ENCODE measurements around the gene ENTPD8.
A peak's percentile ranks its signal among the peaks of the same experiment; 100 is the strongest.

Gene ENTPD8

GRCh38 chr9:137464291-137464999 lies 23.3 kb upstream of the ENTPD8 start:
- no peak overlapping the region for H3K4me3 Mint-ChIP-seq
- peaks cover 19% of the 10 kb centered on the region for H3K4me1 Mint-ChIP-seq (ENCODE audit: low read depth)
- H3K27ac Mint-ChIP-seq: no peak overlapping the region

DNA sequence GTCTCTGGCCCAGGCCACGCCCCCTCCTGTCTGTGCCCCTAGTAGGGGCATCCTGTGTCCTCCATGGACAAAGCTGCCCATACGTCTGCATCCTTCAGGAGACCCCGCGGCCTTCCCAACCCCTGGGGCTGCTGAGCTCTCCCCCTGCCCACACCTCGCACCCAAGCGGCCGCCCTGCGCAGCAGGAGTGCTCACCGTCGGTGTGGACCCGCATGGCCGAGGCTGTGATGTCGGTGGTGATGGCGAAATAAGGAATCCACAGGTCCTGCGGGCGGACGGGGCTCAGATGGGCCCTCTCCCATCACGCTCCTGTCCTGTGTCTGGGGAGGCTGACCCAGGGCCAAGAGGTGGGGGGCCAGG lies 22.8 kb upstream of the ENTPD8 start:
- H3K27me3 Mint-ChIP-seq: no peaks in the 10 kb centered on the region
- no peak overlapping the region for H3K27ac Mint-ChIP-seq
- H3K9me3 Mint-ChIP-seq (ENCODE audit: low read depth): no peaks in the 10 kb centered on the region
- no peak overlapping the region for H3K4me3 Mint-ChIP-seq
- no peaks in the 10 kb centered on the region for H3K36me3 Mint-ChIP-seq
- H3K4me1 Mint-ChIP-seq (ENCODE audit: low read depth): peaks cover 18% of the 10 kb centered on the region

More at GRCh38 chr9:137464291-137464999, 23.3 kb upstream of the ENTPD8 start:
- Mint-ChIP-seq H3K36me3 (no peaks in the 10 kb centered on the region), H3K9me3 (ENCODE audit: low read depth) (no peaks in the 10 kb centered on the region), H3K27me3 (no peaks in the 10 kb centered on the region)

GRCh38 chr9:137462986-137463930 lies 22.1 kb upstream of the ENTPD8 start:
- peaks cover 18% of the 10 kb centered on the region for H3K4me1 Mint-ChIP-seq (ENCODE audit: low read depth)
- peak overlapping the region; percentile 68 for H3K4me3 Mint-ChIP-seq
- H3K9me3 Mint-ChIP-seq (ENCODE audit: low read depth): no peaks in the 10 kb centered on the region
- H3K27ac Mint-ChIP-seq: peak overlapping the region; percentile 34
- no peaks in the 10 kb centered on the region for H3K36me3 Mint-ChIP-seq
- no peaks in the 10 kb centered on the region for H3K27me3 Mint-ChIP-seq

DNA sequence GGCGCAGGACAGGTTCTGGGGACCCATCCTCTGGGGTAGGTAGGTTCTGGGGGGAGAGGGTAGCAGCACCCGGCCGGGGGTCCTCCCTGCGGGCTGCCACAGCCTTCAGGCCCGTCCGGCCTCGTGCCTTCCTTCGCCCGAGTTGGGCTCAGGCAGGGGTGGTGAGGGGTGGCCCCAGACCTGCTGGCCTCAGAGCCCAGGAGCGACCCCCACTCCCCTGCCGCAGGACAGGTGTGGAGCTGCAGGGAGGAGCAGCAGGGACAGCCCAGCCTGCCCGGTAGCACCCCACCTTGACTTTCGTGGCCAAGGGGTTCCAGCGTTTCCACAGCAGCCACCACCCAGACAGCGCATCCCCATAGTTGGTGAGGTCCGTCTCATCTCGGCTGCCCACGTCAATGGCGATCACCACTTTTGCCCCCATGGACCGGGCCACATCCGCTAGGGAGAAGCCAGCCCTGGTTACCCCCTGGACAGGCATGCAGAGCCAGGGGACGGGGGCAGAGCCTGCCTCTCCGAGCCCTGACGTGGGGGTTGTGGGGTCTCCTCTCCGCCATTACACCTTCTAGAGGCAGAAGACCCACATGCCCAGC lies 21.3 kb upstream of the ENTPD8 start:
- Mint-ChIP-seq H3K27ac (peak overlapping the region; percentile 34), H3K4me1 (ENCODE audit: low read depth) (peaks cover 18% of the 10 kb centered on the region), H3K36me3 (no peaks in the 10 kb centered on the region), H3K9me3 (ENCODE audit: low read depth) (no peaks in the 10 kb centered on the region), H3K27me3 (no peaks in the 10 kb centered on the region), H3K4me3 (peak overlapping the region; percentile 76)

GRCh38 chr9:137461663-137462395 lies 20.7 kb upstream of the ENTPD8 start:
- Mint-ChIP-seq H3K27me3 (no peaks in the 10 kb centered on the region), H3K9me3 (ENCODE audit: low read depth) (no peaks in the 10 kb centered on the region), H3K4me3 (peak overlapping the region; percentile 76), H3K36me3 (no peaks in the 10 kb centered on the region), H3K27ac (peak overlapping the region; percentile 81), H3K4me1 (ENCODE audit: low read depth) (peaks cover 20% of the 10 kb centered on the region)

GRCh38 chr9:137461316-137461662 lies 20.1 kb upstream of the ENTPD8 start:
- no peaks in the 10 kb centered on the region for H3K9me3 Mint-ChIP-seq (ENCODE audit: low read depth)
- peak overlapping the region; percentile 52 for H3K4me3 Mint-ChIP-seq
- H3K27me3 Mint-ChIP-seq: no peaks in the 10 kb centered on the region
- no peaks in the 10 kb centered on the region for H3K36me3 Mint-ChIP-seq
- H3K27ac Mint-ChIP-seq: peak overlapping the region; percentile 28
- peaks cover 23% of the 10 kb centered on the region for H3K4me1 Mint-ChIP-seq (ENCODE audit: low read depth)

- Mint-ChIP-seq H3K9me3 (ENCODE audit: low read depth) (no peaks in the 10 kb centered on the region), H3K4me1 (ENCODE audit: low read depth) (peaks cover 26% of the 10 kb centered on the region), H3K27me3 (no peaks in the 10 kb centered on the region), H3K4me3 (peak overlapping the region; percentile 52), H3K36me3 (no peaks in the 10 kb centered on the region), H3K27ac (peak overlapping the region; percentile 28)
Measured at GRCh38 chr9:137460363-137461315, 19.5 kb upstream of the ENTPD8 start.

DNA sequence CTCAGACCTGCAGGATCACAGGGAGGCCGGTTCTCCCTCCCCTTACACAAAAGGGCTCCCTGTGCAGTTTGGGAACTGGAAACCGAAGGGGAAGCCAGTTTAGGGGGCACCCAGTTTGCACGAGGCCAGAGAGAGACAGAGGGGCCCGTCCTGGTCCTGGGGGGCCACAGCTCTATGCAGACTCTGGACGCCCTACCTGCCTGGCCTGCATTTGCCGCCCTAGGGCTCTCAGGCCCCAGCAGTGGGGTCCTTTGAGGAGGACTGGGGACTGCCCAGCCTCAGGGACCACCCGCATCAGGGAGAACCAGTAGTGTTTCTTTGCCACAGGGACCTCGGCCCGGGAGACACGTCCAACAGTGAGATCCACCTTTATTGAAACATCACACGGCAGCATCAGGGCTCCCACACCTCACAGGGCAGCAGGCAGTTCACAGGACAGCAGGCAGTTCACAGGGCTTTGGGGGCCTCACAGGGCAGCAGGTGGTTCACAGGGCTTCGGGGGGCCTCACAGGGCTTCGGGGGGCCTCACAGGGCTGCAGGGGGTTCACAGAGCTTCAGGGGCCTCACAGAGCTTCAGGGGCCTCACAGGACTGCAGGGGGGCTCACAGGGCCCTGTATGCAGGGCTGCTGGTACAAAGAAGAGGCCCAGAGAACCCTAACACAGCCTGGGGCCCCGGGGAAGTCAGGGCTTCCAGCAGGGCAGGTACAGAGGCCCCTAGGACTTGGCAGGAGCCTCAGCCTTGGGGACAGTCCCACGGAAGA lies 18.6 kb upstream of the ENTPD8 start:
- peaks cover 27% of the 10 kb centered on the region for H3K4me1 Mint-ChIP-seq (ENCODE audit: low read depth)
- no peaks in the 10 kb centered on the region for H3K27me3 Mint-ChIP-seq
- H3K4me3 Mint-ChIP-seq: peak overlapping the region; percentile 52
- no peaks in the 10 kb centered on the region for H3K9me3 Mint-ChIP-seq (ENCODE audit: low read depth)
- peak overlapping the region; percentile 64 for H3K27ac Mint-ChIP-seq
- H3K36me3 Mint-ChIP-seq: no peaks in the 10 kb centered on the region

GRCh38 chr9:137459152-137459600 lies 18.0 kb upstream of the ENTPD8 start, which contains the start of gene NSMF:
TSS of gene NSMF (minus strand) at chr9:137459334. CDS start at chr9:137459102, 232 bp downstream.
- H3K4me3 Mint-ChIP-seq: peak within 1 kb of the TSS; percentile 52
- H3K9me3 Mint-ChIP-seq (ENCODE audit: low read depth): no peaks in the 10 kb centered on the region
- no peaks in the 10 kb centered on the region for H3K36me3 Mint-ChIP-seq
- H3K27me3 Mint-ChIP-seq: no peaks in the 10 kb centered on the region
- peaks cover 30% of the 10 kb centered on the region for H3K4me1 Mint-ChIP-seq (ENCODE audit: low read depth)
- peak within 1 kb of the TSS; percentile 64 for H3K27ac Mint-ChIP-seq

- H3K36me3 Mint-ChIP-seq: no peaks in the 10 kb centered on the region
- H3K4me1 Mint-ChIP-seq (ENCODE audit: low read depth): peaks cover 30% of the 10 kb centered on the region
- H3K4me3 Mint-ChIP-seq: no peak overlapping the region
- no peaks in the 10 kb centered on the region for H3K9me3 Mint-ChIP-seq (ENCODE audit: low read depth)
- H3K27ac Mint-ChIP-seq: no peak overlapping the region
- no peaks in the 10 kb centered on the region for H3K27me3 Mint-ChIP-seq
Measured at GRCh38 chr9:137458194-137459151, 17.3 kb upstream of the ENTPD8 start.

DNA sequence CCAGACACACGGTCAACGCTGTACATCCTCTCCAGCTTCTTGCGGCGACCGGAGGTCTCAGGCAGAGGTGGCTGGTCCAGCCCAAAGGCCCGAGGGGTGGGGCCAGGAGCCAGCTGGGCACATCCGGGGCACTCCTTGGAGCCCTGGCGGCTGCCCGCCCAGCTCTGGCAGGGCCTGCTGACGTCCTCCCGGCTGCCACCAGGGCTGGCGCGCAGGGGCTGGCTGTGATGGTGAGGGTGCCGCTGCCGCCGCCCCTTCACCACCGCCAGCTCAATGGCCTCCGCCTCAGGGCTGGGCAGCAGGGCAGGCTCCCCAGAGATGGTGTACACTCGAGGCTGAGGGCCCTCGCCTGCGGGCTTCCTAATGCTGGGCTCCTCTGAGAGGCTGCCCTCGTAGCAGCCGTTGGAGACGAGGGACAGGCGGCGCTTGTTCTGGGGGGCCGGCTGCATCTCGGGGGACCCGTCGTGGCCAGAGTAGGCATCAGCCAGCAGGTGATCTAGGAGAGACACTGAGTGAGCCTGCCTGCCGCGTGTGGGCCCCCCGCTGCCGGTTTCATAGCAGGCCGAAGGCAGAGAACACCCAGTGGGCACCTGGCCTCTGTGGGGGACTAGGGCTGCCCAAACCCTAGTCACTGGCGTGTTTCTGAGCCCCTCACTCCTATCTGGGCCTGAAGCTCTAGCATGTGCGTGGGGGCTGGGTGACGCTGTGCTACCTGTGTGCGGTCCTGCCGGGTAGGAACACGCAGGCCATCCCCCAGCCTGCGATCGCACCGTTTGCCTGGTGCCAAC lies 16.4 kb upstream of the ENTPD8 start:
- no peaks in the 10 kb centered on the region for H3K9me3 Mint-ChIP-seq (ENCODE audit: low read depth)
- peaks cover 25% of the 10 kb centered on the region for H3K4me1 Mint-ChIP-seq (ENCODE audit: low read depth)
- H3K27me3 Mint-ChIP-seq: no peaks in the 10 kb centered on the region
- H3K4me3 Mint-ChIP-seq: peak overlapping the region; percentile 32
- no peaks in the 10 kb centered on the region for H3K36me3 Mint-ChIP-seq
- H3K27ac Mint-ChIP-seq: no peak overlapping the region

Data from activated naive CD8-positive, alpha-beta T cell (primary cell).